B cell (primary cell): ENCODE measurements around the gene IL34. TPM values are rescaled to one million over a fixed set of nuclear protein-coding genes. Genes with fewer than 3 reads are reported as not detected.

Source experiments
- ATAC-seq: fragments of 200-7000 bp; cut with Tn5 transposase; one replicate; pipeline ENCODE4 v1.10.0; 2021; ENCODE audit warnings: low read depth, mild to moderate bottlenecking, moderate number of reproducible peaks, moderate library complexity
- CTCF ChIA-PET: fragments of 350-600 bp; sonication (Branson Sonifier 250); formaldehyde crosslinking; loops from one replicate; lab custom pipeline; 2021; ENCODE audit warnings: antibody characterized with exemption, inconsistent platforms; lab: Charles Lee
- POLR2A ChIA-PET: fragments of 350-600 bp; sonication (Branson Sonifier 250); formaldehyde crosslinking; loops from one replicate; lab custom pipeline; 2021; ENCODE audit warnings: antibody characterized with exemption; lab: Charles Lee
- DNase-seq: peaks from one replicate; pipeline ENCODE4 v3.0.0; 2013
- H2AFZ ChIP-seq: 2 replicates; pipeline ENCODE4 v1.6.1; 2012; ENCODE audit warnings: mild to moderate bottlenecking, low read depth, low read length; ENCODE audit not compliant: insufficient read depth, poor library complexity, severe bottlenecking
- H3K27ac ChIP-seq, 2 donors: 1 replicate in 1 of 2; 2 replicates in 1 of 2; pipeline ENCODE4 v1.5.1; 2012 to 2013; ENCODE audit warnings: low read length in 2 of 2, mild to moderate bottlenecking in 2 of 2, moderate library complexity in 1 of 2
- H3K27me3 ChIP-seq, 4 experiments: fragments of 200-600 bp in 1 of 4; sonication (generic) in 1 of 4; replicated peaks in 1 of 4; 1 replicate in 2 of 4; 2 replicates in 2 of 4; pipeline versions ENCODE4 v1.6.1 to v1.7.0; 2013 to 2016; ENCODE audit warnings: low read length in 3 of 4, mild to moderate bottlenecking in 2 of 4, mixed read lengths in 1 of 4, moderate library complexity in 1 of 4; ENCODE audit not compliant: insufficient read depth in 4 of 4, control insufficient read depth in 3 of 4; ENCODE audit errors: control extremely low read depth in 1 of 4
- H3K36me3 ChIP-seq, 2 experiments: replicated peaks in 1 of 2; 1 replicate in 1 of 2; 2 replicates in 1 of 2; pipeline versions ENCODE4 v1.6.1 to v1.7.1; 2013; ENCODE audit warnings: low read length in 1 of 2; ENCODE audit not compliant: insufficient read depth in 2 of 2, control insufficient read depth in 1 of 2; ENCODE audit errors: control extremely low read depth in 1 of 2, extremely low read depth in 1 of 2
- H3K4me1 ChIP-seq, 2 donors: fragments of 200-600 bp in 1 of 2; sonication (generic) in 1 of 2; 1 replicate in 1 of 2; 2 replicates in 1 of 2; pipeline versions ENCODE4 v1.5.1 to v1.6.1; 2013 to 2017; ENCODE audit warnings: low read length in 2 of 2; ENCODE audit not compliant: control insufficient read depth in 2 of 2, insufficient read depth in 2 of 2
- H3K4me2 ChIP-seq: replicated peaks from 2 replicates; pipeline ENCODE3; 2012; ENCODE audit warnings: mild to moderate bottlenecking, low read depth, low read length; ENCODE audit not compliant: poor library complexity, severe bottlenecking
- H3K4me3 ChIP-seq, 5 experiments: fragments of 200-600 bp in 1 of 5; sonication (generic) in 1 of 5; 1 replicate in 3 of 5; 2 replicates in 2 of 5; pipeline versions ENCODE4 v1.5.1 to v1.7.0; 2011 to 2016; ENCODE audit warnings: low read length in 4 of 5, mild to moderate bottlenecking in 4 of 5, low read depth in 2 of 5, control low read depth in 1 of 5, moderate library complexity in 1 of 5; ENCODE audit not compliant: insufficient read depth in 1 of 5; ENCODE audit errors: control extremely low read depth in 1 of 5, extremely low read depth in 1 of 5
- H3K79me2 ChIP-seq: fragments of 200-600 bp; sonication (generic); one replicate; pipeline ENCODE4 v1.6.0; 2016; ENCODE audit warnings: low read length; ENCODE audit not compliant: control insufficient read depth, insufficient read depth
- H3K9ac ChIP-seq: fragments of 200-600 bp; sonication (generic); 2 replicates; pipeline ENCODE4 v1.6.1; 2017; ENCODE audit warnings: mild to moderate bottlenecking, low read length, moderate library complexity
- H3K9me3 ChIP-seq, 3 donors: one replicate each; pipeline versions ENCODE4 v1.6.1 to v1.7.1; 2013; ENCODE audit warnings: low read length in 2 of 3; ENCODE audit not compliant: control insufficient read depth in 2 of 3, insufficient read depth in 1 of 3; ENCODE audit errors: control extremely low read depth in 1 of 3
- H4K20me1 ChIP-seq: 2 replicates; pipeline ENCODE4 v1.6.0; 2012; ENCODE audit warnings: mild to moderate bottlenecking, low read length; ENCODE audit not compliant: insufficient read depth, control insufficient read depth, poor library complexity, severe bottlenecking
- H3K27ac Mint-ChIP-seq: one replicate; pipeline ENCODE4 v1.8.0; 2021; ENCODE audit warnings: mixed read lengths
- H3K27me3 Mint-ChIP-seq: one replicate; pipeline ENCODE4 v1.8.0; 2021; ENCODE audit warnings: mixed read lengths
- H3K4me1 Mint-ChIP-seq: one replicate; pipeline ENCODE4 v1.8.0; 2021; ENCODE audit warnings: mixed read lengths
- H3K4me3 Mint-ChIP-seq: one replicate; pipeline ENCODE4 v1.8.0; 2021; ENCODE audit warnings: mixed read lengths
- H3K9me3 Mint-ChIP-seq: one replicate; pipeline ENCODE4 v1.8.0; 2022; ENCODE audit warnings: mixed read lengths; ENCODE audit not compliant: insufficient read depth
- CTCF ChIP-seq: fragments of 200-600 bp; IDR thresholded peaks from one replicate; pipeline ENCODE4 v1.8.0; 2022; ENCODE audit warnings: antibody characterized with exemption, mild to moderate bottlenecking
- EZH2 ChIP-seq: IDR thresholded peaks from 2 replicates; pipeline ENCODE4 v1.6.1; 2012; ENCODE audit warnings: borderline replicate concordance, low read depth, mild to moderate bottlenecking, moderate library complexity, low read length; ENCODE audit not compliant: insufficient read depth, poor library complexity, severe bottlenecking
- WGBS: methylation state at CpG from one replicate; pipeline ENCODE4 v1.1.5; 2013; ENCODE audit warnings: missing lambda C conversion rate; ENCODE audit not compliant: insufficient coverage; 5-methylcytosine and 5-hydroxymethylcytosine counted together
- intact Hi-C: fragments of 100-400 bp; cut with micrococcal nuclease; formaldehyde crosslinking; loops from one replicate; pipeline ENCODE4 v1.10.0; 2022
- polyA plus RNA-seq: library from polyadenylated mRNA; depleted of rRNA; stranded (reverse); fragments of >200 nt; gene quantifications from 2 replicates; pipeline ENCODE4 v1.2.3, GENCODE V29; 2012
- total RNA-seq, 2 donors: library from RNA; stranded (reverse); fragments of 120-200 nt in 1 of 2; gene quantifications; 1 replicate in 1 of 2; 2 replicates in 1 of 2; pipeline versions ENCODE4 v1.2.3 to v1.2.4, GENCODE V29; 2013 to 2022

Gene IL34
- total and polyA plus RNA-seq, 2 donors (not counting 1 experiment from before 2014, with no cell fraction given), result 0.09 TPM; not detected in 1

- no peak overlapping the region for H3K4me2 ChIP-seq
- no peak overlapping the region for H3K27ac ChIP-seq
- H3K79me2 ChIP-seq, result no peaks in the 10 kb centered on the region
- POLR2A ChIA-PET, result no interaction called here
- no peak for ATAC-seq
- Mint-ChIP-seq H3K27me3 (no peaks in the 10 kb centered on the region), H3K27ac (no peak overlapping the region), H3K4me1 (no peaks in the 10 kb centered on the region), H3K9me3 (no peaks in the 10 kb centered on the region), H3K4me3 (no peak overlapping the region)
- CTCF ChIA-PET, result no interaction called here
- H2AFZ ChIP-seq, result no peak overlapping the region
- no peaks in the 10 kb centered on the region for H3K36me3 ChIP-seq
- 96% methylated on average over 17 of the region's 18 CpGs for WGBS
- no peaks in the 10 kb centered on the region for H3K27me3 ChIP-seq
- DNase-seq, result no peak
- no peaks in the 10 kb centered on the region for H3K4me1 ChIP-seq
- H3K4me3 ChIP-seq, result no peak overlapping the region
- TF ChIP-seq CTCF, result no peak
- no peak for TF ChIP-seq EZH2
- intact Hi-C loops, result no loop called here
- no peaks in the 10 kb centered on the region for H3K9me3 ChIP-seq
- H3K9ac ChIP-seq, result no peak overlapping the region
- H4K20me1 ChIP-seq, result no peaks in the 10 kb centered on the region
These were observed 28.1 kb downstream of the IL34 start for GRCh38 chr16:70674221-70675014.

- H3K9me3 ChIP-seq, result no peaks in the 10 kb centered on the region
- no peaks in the 10 kb centered on the region for H3K36me3 ChIP-seq
- no peaks in the 10 kb centered on the region for H3K4me1 ChIP-seq
- H2AFZ ChIP-seq, result no peak overlapping the region
- H4K20me1 ChIP-seq, result no peaks in the 10 kb centered on the region
- no peak for TF ChIP-seq EZH2
- no peak for TF ChIP-seq CTCF
- no peak overlapping the region for H3K27ac ChIP-seq
- Mint-ChIP-seq H3K9me3 (no peaks in the 10 kb centered on the region), H3K27me3 (no peaks in the 10 kb centered on the region), H3K4me3 (no peak overlapping the region), H3K27ac (no peak overlapping the region), H3K4me1 (no peaks in the 10 kb centered on the region)
- no peaks in the 10 kb centered on the region for H3K79me2 ChIP-seq
- intact Hi-C loops, result no loop called here
- no peak for DNase-seq
- CTCF ChIA-PET, result interaction anchor here (0.6 kb wide), 1 partner anchor 314 kb away, joined by 3 read pairs; no protein-coding TSS in a partner anchor
- H3K4me3 ChIP-seq, result no peak overlapping the region
- WGBS, result 87% methylated on average over 6 of the region's 7 CpGs
- no peaks in the 10 kb centered on the region for H3K27me3 ChIP-seq
- POLR2A ChIA-PET, result no interaction called here
- H3K4me2 ChIP-seq, result no peak overlapping the region
- H3K9ac ChIP-seq, result no peak overlapping the region
- no peak for ATAC-seq
These were observed 29.6 kb downstream of the IL34 start for GRCh38 chr16:70675851-70676513.
